ENCODE measurements around the gene RPL34.

GRCh38 chr4:108674356-108674977 is 54.1 kb downstream of the RPL34 start:
- TF ChIP-seq CTCF (tag by site-specific recombination; IDR thresholded peaks at IDR 0.05) (no peak), ATF2 (tag by site-specific recombination; IDR thresholded peaks at IDR 0.05; ENCODE audit: low read depth) (no peak), ZBTB8A (tag by site-specific recombination; IDR thresholded peaks at IDR 0.05) (no peak), REST (tag by site-specific recombination; IDR thresholded peaks at IDR 0.05) (no peak), ZNF501 (tag by site-specific recombination; IDR thresholded peaks at IDR 0.05) (no peak), GLI4 (tag by site-specific recombination; IDR thresholded peaks at IDR 0.05) (no peak), ZNF747 (tag by site-specific recombination; IDR thresholded peaks at IDR 0.05) (no peak), ZSCAN18 (tag by site-specific recombination; IDR thresholded peaks at IDR 0.05) (no peak), ZNF350 (tag by site-specific recombination; IDR thresholded peaks at IDR 0.05) (no peak), ZSCAN5A (tag by site-specific recombination; IDR thresholded peaks at IDR 0.05) (no peak), YY1 (tag by site-specific recombination; IDR thresholded peaks at IDR 0.05) (no peak), SP3 (tag by site-specific recombination; IDR thresholded peaks at IDR 0.05) (no peak), KLF10 (tag by site-specific recombination; IDR thresholded peaks at IDR 0.05) (no peak), ZNF701 (tag by site-specific recombination; IDR thresholded peaks at IDR 0.05) (no peak)

Measured in HEK293 (cell line).